Panc1 (cell line): ENCODE data around the gene CSHL1. TPM values are rescaled to one million over a fixed set of nuclear protein-coding genes. Genes with fewer than 3 reads are reported as not detected.

Source experiments
- ATAC-seq: fragments of 200-7000 bp; cut with Tn5 transposase; 2 replicates; pipeline ENCODE4 v1.9.1; 2020; ENCODE audit warnings: mild to moderate bottlenecking, moderate library complexity
- BruUV-seq: library from RNA; stranded (reverse); fragments of 400-500 nt; replicated peaks from 2 replicates; lab custom pipeline; 2021; lab: Mats Ljungman, UMichigan
- CTCF ChIA-PET: fragments of 300-600 bp; sonication (Branson Sonifier 250); formaldehyde crosslinking; loops from one replicate; lab custom pipeline; 2022; ENCODE audit warnings: antibody characterized with exemption; lab: Charles Lee
- POLR2A ChIA-PET: fragments of 300-600 bp; sonication (Branson Sonifier 250); formaldehyde crosslinking; loops from one replicate; lab custom pipeline; 2022; ENCODE audit warnings: antibody characterized with exemption; lab: Charles Lee
- DNase-seq: peaks from one replicate; pipeline ENCODE4 v3.0.0-alpha.2; 2010; ENCODE audit warnings: low read depth, low spot score
- H3K27ac ChIP-seq: 2 replicates; pipeline ENCODE4 v1.5.1; 2011; ENCODE audit warnings: mild to moderate bottlenecking, low read length, inconsistent platforms
- H3K27me3 ChIP-seq: fragments of 200-500 bp; sonication (Bioruptor generic); 2 replicates; pipeline ENCODE4 v1.6.0; 2014; ENCODE audit warnings: low read length, inconsistent platforms; ENCODE audit not compliant: control insufficient read depth, insufficient read depth
- H3K36me3 ChIP-seq: fragments of 200-500 bp; sonication (Bioruptor generic); 2 replicates; pipeline ENCODE4 v1.5.1; 2014; ENCODE audit warnings: inconsistent platforms, mild to moderate bottlenecking, low read length, moderate library complexity; ENCODE audit not compliant: control insufficient read depth, insufficient read depth
- H3K4me1 ChIP-seq: 2 replicates; pipeline ENCODE4 v1.5.1; 2011; ENCODE audit warnings: inconsistent platforms, mild to moderate bottlenecking, low read length, moderate library complexity; ENCODE audit not compliant: control insufficient read depth, insufficient read depth
- H3K4me3 ChIP-seq, 2 experiments: 2 replicates each; pipeline ENCODE4 v1.5.1; 2011 to 2012; ENCODE audit warnings: low read depth in 2 of 2, low read length in 2 of 2, mild to moderate bottlenecking in 2 of 2, inconsistent platforms in 1 of 2, moderate library complexity in 1 of 2
- H3K9me3 ChIP-seq: fragments of 200-500 bp; sonication (Bioruptor generic); 2 replicates; pipeline ENCODE4 v1.5.1; 2014; ENCODE audit warnings: low read depth, mild to moderate bottlenecking, inconsistent platforms, low read length, moderate library complexity; ENCODE audit not compliant: control insufficient read depth, insufficient read depth
- CTCF ChIP-seq: fragments of 450-650 bp; IDR thresholded peaks from 2 replicates; pipeline ENCODE4 v1.5.1; 2017; ENCODE audit warnings: mild to moderate bottlenecking
- POLR2AphosphoS5 ChIP-seq: IDR thresholded peaks from 2 replicates; pipeline ENCODE4 v1.6.1; 2012; ENCODE audit warnings: mild to moderate bottlenecking, low read depth, low read length, moderate library complexity
- REST ChIP-seq, 2 experiments: IDR thresholded peaks; 2 replicates each; pipeline ENCODE4 v1.6.1; 2011 to 2012; ENCODE audit warnings: low read depth in 2 of 2, control low read depth in 1 of 2, low read length in 1 of 2, mild to moderate bottlenecking in 1 of 2, moderate library complexity in 1 of 2; ENCODE audit not compliant: insufficient read depth in 1 of 2
- SIN3A ChIP-seq: IDR thresholded peaks from 2 replicates; pipeline ENCODE4 v1.6.1; 2012; ENCODE audit warnings: low read depth, mild to moderate bottlenecking, low read length, moderate library complexity, borderline replicate concordance; ENCODE audit not compliant: insufficient read depth
- TCF7L2 ChIP-seq: IDR thresholded peaks from 2 replicates; pipeline ENCODE4 v1.6.1; 2011; ENCODE audit warnings: mild to moderate bottlenecking, low read depth, low read length, inconsistent platforms
- in situ Hi-C: cut with HindIII; loops from 2 replicates; pipeline ENCODE4 v1.10.0; 2016; ENCODE audit warnings: low sequenced_read_pairs, low pct_unique_long_range_greater_than_20kb
- intact Hi-C: fragments of 100-400 bp; cut with micrococcal nuclease; formaldehyde crosslinking; loops from one replicate; pipeline ENCODE4 v1.10.0; 2022; ENCODE audit not compliant: unreplicated experiment
- total RNA-seq: library from RNA; stranded (reverse); gene quantifications from one replicate; pipeline ENCODE4 v1.2.1, GENCODE V29; 2021; ENCODE audit not compliant: unreplicated experiment

Gene CSHL1
- total RNA-seq, 1 experiment from 2014 or later, result not detected

DNA sequence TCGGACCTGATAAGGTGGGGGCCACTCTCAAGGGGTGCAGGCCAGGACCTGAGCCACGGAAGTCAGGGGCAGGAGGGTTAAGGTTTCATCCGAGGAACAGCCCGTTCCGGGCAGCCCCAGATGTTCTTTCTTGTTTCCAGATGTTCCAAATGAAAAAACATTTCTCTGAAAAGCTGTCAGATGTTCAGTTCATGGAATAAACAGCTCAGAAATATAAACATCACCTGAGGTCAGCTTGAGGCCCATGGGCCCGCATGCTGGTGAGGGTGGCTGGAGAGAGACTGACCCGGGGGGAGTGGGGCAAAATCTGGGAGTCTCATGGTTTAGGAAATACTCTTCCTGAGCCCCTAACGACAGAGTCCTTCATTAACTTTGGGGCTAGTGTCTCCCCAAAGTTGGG lies 22.5 kb upstream of the CSHL1 start:
- no peaks in the 10 kb centered on the region for H3K36me3 ChIP-seq
- CTCF ChIA-PET, result no interaction called here
- ATAC-seq (no peak), DNase-seq (no peak)
- POLR2A ChIA-PET, result no interaction called here
- in situ Hi-C loops (no loop called here), intact Hi-C loops (no loop called here)
- H3K4me1 ChIP-seq, result no peaks in the 10 kb centered on the region
- H3K4me3 ChIP-seq, result no peak overlapping the region
- BruUV-seq, result no TSS peak
- H3K27ac ChIP-seq, result no peak overlapping the region
- H3K27me3 ChIP-seq, result no peaks in the 10 kb centered on the region
- H3K9me3 ChIP-seq, result no peaks in the 10 kb centered on the region
- TF ChIP-seq REST (IDR thresholded peaks at IDR 0.05; ENCODE audit: insufficient read depth in 1 of 2, low read depth in 2 of 2, low read length in 1 of 2) (no peak), CTCF (no peak), POLR2AphosphoS5 (no peak), TCF7L2 (no peak), SIN3A (no peak)

GRCh38 chr17:63932721-63933120 lies 21.7 kb upstream of the CSHL1 start:
- DNase-seq, result no peak
- Histone ChIP-seq H3K9me3 (no peaks in the 10 kb centered on the region), H3K4me1 (no peaks in the 10 kb centered on the region), H3K27ac (no peak overlapping the region), H3K27me3 (no peaks in the 10 kb centered on the region), H3K4me3 (no peak overlapping the region), H3K36me3 (no peaks in the 10 kb centered on the region)
- intact Hi-C loops, result no loop called here
- in situ Hi-C loops, result no loop called here
- no peak for ATAC-seq
- BruUV-seq, result no TSS peak
- POLR2A ChIA-PET, result no interaction called here
- CTCF ChIA-PET, result interaction anchor here (0.6 kb wide), 1 partner anchor 10 kb away, joined by 4 read pairs; no protein-coding TSS in a partner anchor
- TF ChIP-seq CTCF (no peak), POLR2AphosphoS5 (no peak), REST (IDR thresholded peaks at IDR 0.05; ENCODE audit: insufficient read depth in 1 of 2, low read depth in 2 of 2, low read length in 1 of 2) (no peak), SIN3A (no peak), TCF7L2 (no peak)
